Kidney (tissue), 14 donors: ENCODE results near the gene MYO16. TPM values are rescaled to one million over a fixed set of nuclear protein-coding genes. Genes with fewer than 3 reads are reported as not detected.

Experiments
- DNase-seq, 5 donors: peaks; one replicate each; pipeline ENCODE4 v3.0.0-alpha.2; 2013 to 2020
- FAIRE-seq: peaks from 2 replicates; lab custom pipeline; 2012; peaks lifted over from hg19 to GRCh38; lab: Jason Lieb, UNC
- H3K27ac ChIP-seq, 2 donors: one replicate each; pipeline ENCODE4 v1.7.0; 2013; ENCODE audit warnings: low read depth in 2 of 2, low read length in 2 of 2, inconsistent platforms in 1 of 2
- H3K27me3 ChIP-seq: one replicate; pipeline ENCODE4 v1.7.1; 2013; ENCODE audit warnings: low read length, inconsistent platforms; ENCODE audit not compliant: control insufficient read depth, insufficient read depth
- H3K36me3 ChIP-seq, 3 donors: one replicate each; pipeline versions ENCODE4 v1.7.0 to v1.7.1; 2013; ENCODE audit warnings: low read length in 3 of 3, control low read depth in 1 of 3, inconsistent platforms in 1 of 3; ENCODE audit not compliant: insufficient read depth in 3 of 3, control insufficient read depth in 2 of 3
- H3K4me1 ChIP-seq, 3 donors: one replicate each; pipeline versions ENCODE4 v1.7.0 to v1.7.1; 2013; ENCODE audit warnings: low read length in 3 of 3, inconsistent platforms in 1 of 3, low read depth in 1 of 3; ENCODE audit not compliant: control insufficient read depth in 2 of 3, insufficient read depth in 2 of 3
- H3K4me3 ChIP-seq, 3 donors: one replicate each; pipeline versions ENCODE4 v1.7.0 to v1.8.1; 2013; ENCODE audit warnings: low read length in 3 of 3, control low read depth in 1 of 3, inconsistent platforms in 1 of 3
- H3K9ac ChIP-seq, 3 donors: one replicate each; pipeline versions ENCODE4 v1.7.0 to v1.7.1; 2013; ENCODE audit warnings: low read length in 3 of 3, control low read depth in 1 of 3, inconsistent platforms in 1 of 3
- H3K9me3 ChIP-seq, 3 donors: one replicate each; pipeline versions ENCODE4 v1.7.0 to v1.7.1; 2013; ENCODE audit warnings: low read length in 3 of 3, control low read depth in 1 of 3, inconsistent platforms in 1 of 3; ENCODE audit not compliant: control insufficient read depth in 2 of 3, insufficient read depth in 1 of 3
- intact Hi-C: fragments of 100-400 bp; cut with DNase I; formaldehyde crosslinking; loops from one replicate; pipeline ENCODE4 v1.11.1; 2022
- polyA plus RNA-seq: library from polyadenylated mRNA; stranded (reverse); fragments of 350-450 nt; fragmentation: Illumina TruSeq; extraction: RNeasy Lipid Tissue Mini Kit (QIAGEN cat#74804); gene quantifications from one replicate; pipeline ENCODE4 v1.2.3, GENCODE V29; 2014; ENCODE audit warnings: low read depth, low replicate concordance; ENCODE audit not compliant: insufficient read depth
- total RNA-seq: library from RNA; stranded (reverse); fragmentation: NEBNext Ultra II Directional; extraction: Animal tissue kit (Norgen Biotek cat#: 25700); gene quantifications from one replicate; pipeline ENCODE4 v1.2.1, GENCODE V29; 2021
- TF ChIP-seq, protein P1 (sequence below): IDR thresholded peaks from 3 replicates; pipeline ENCODE4 v1.5.1; 2012; ENCODE audit warnings: mild to moderate bottlenecking, moderate library complexity, borderline replicate concordance; ENCODE audit not compliant: insufficient read depth; ENCODE audit errors: extremely low read depth
- donor health status: control.
- donor health status: control.
- donor health status: control.
- donor health status: control.
- donor health status: control.
- donor health status: DM: yes; HTN: yes; CAD: no.
- donor health status: Normal renal cell carcinoma (clear cell type).

MYO16 gene
- total and polyA plus RNA-seq, 2 donors from 2014 or later: 0.22 to 0.43 TPM

DNA sequence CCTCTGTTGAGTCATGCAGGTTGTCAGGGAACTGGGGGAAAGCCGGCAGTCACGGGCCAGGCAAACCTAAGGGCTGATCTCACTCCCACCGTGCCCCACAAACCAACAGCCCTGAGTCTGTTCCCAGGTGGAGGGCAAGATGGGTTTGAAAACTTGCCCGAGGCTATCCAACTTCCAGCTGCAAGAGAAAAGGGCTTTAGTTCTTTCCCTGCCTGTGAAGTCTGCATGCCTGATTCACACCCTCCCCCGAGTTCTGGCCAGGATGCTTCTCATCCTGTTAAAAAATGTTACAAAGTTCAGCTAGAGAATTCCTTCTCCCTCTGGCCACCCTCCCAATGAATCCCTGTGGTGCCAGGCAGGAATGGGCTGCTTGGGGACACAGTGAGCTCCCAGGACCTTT lies 33.1 kb downstream of the MYO16 start:
- H3K4me1 ChIP-seq: no peaks in the 10 kb centered on the region
- no peak for DNase-seq
- no peak overlapping the region for H3K9ac ChIP-seq
- FAIRE-seq: no peak
- intact Hi-C loops: no loop called here
- no peaks in the 10 kb centered on the region for H3K9me3 ChIP-seq
- no peaks in the 10 kb centered on the region for H3K36me3 ChIP-seq
- no peaks in the 10 kb centered on the region for H3K27me3 ChIP-seq
- TF ChIP-seq, protein P1, sequence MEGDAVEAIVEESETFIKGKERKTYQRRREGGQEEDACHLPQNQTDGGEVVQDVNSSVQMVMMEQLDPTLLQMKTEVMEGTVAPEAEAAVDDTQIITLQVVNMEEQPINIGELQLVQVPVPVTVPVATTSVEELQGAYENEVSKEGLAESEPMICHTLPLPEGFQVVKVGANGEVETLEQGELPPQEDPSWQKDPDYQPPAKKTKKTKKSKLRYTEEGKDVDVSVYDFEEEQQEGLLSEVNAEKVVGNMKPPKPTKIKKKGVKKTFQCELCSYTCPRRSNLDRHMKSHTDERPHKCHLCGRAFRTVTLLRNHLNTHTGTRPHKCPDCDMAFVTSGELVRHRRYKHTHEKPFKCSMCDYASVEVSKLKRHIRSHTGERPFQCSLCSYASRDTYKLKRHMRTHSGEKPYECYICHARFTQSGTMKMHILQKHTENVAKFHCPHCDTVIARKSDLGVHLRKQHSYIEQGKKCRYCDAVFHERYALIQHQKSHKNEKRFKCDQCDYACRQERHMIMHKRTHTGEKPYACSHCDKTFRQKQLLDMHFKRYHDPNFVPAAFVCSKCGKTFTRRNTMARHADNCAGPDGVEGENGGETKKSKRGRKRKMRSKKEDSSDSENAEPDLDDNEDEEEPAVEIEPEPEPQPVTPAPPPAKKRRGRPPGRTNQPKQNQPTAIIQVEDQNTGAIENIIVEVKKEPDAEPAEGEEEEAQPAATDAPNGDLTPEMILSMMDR: no peak
- H3K27ac ChIP-seq: no peak overlapping the region
- no peak overlapping the region for H3K4me3 ChIP-seq

- Histone ChIP-seq H3K9ac (no peak overlapping the region), H3K4me3 (no peak overlapping the region), H3K4me1 (no peaks in the 10 kb centered on the region), H3K27me3 (no peaks in the 10 kb centered on the region), H3K36me3 (no peaks in the 10 kb centered on the region), H3K9me3 (peaks cover 0 to 5% (median 4%) of the 10 kb centered on the region in 3 donors), H3K27ac (no peak overlapping the region)
- FAIRE-seq (no peak), DNase-seq (no peak)
- intact Hi-C loops: no loop called here
- TF ChIP-seq, protein P1: no peak
These were observed 34.3 kb downstream of the MYO16 start for GRCh38 chr13:108663710-108664109.

DNA sequence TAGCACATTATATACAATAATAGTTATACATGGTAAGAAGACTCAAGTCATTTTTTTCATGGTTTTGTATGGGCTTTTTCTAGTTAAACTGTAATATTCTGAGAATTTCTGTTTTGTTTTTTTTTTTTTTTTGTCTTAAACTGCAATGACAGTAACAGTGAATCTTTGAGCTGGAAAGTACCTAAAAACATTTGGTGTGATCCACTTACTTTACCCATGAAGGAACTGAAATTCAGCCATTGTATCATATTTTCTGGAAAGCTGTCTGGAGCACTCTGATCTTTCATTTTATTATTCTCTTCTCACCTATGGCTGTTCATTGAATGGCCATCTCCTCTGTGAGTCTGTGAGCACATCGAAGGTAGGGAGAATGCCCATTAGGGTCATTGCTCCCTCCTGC lies 37.8 kb downstream of the MYO16 start:
- intact Hi-C loops: no loop called here
- FAIRE-seq: no peak
- Histone ChIP-seq H3K27me3 (no peaks in the 10 kb centered on the region), H3K27ac (no peak overlapping the region), H3K9ac (no peak overlapping the region), H3K36me3 (no peaks in the 10 kb centered on the region), H3K4me3 (no peak overlapping the region), H3K9me3 (peaks cover 0 to 16% (median 4%) of the 10 kb centered on the region in 3 donors), H3K4me1 (no peaks in the 10 kb centered on the region)
- TF ChIP-seq, protein P1: no peak
- no peak for DNase-seq

- no peaks in the 10 kb centered on the region for H3K27me3 ChIP-seq
- FAIRE-seq: no peak
These were observed 40.0 kb downstream of the MYO16 start for GRCh38 chr13:108669381-108669780.

More at GRCh38 chr13:108669381-108669780, 40.0 kb downstream of the MYO16 start:
- Histone ChIP-seq H3K36me3 (no peaks in the 10 kb centered on the region), H3K9ac (no peak overlapping the region), H3K4me1 (no peaks in the 10 kb centered on the region), H3K9me3 (peaks cover 0 to 16% (median 4%) of the 10 kb centered on the region in 3 donors), H3K4me3 (no peak overlapping the region), H3K27ac (no peak overlapping the region)
- no peak for DNase-seq
- TF ChIP-seq, protein P1: no peak
- intact Hi-C loops: no loop called here
